ENCODE results near the gene SHE.
"Not testable (repeated sequence)": the region's sequence is repeated elsewhere in the genome, so short reads cannot be mapped to it uniquely, and the experiment has no call there.

The SHE gene

DNA sequence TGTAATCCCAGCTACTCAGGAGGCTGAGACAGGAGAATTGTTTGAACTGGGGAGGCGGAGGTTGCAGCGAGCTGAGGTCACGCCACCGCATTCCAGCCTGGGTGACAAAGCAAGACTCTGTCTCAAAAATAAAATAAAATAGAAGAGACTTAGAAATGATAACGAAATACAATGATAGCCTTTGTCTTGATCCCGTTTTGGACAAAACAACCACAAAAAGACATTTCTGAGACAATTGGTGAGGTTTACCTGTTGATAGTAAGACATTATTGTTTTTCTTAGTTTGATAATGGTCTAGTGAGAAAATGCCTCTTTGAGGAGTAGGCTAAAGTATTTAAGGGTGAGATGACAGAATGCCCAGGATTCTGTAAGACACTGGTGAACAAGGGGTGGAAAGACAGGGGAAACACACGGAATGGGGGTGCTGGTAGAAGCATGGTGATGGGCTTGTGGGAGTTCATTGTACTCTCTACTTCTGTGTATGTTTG, 11.9 kb upstream of the SHE start:
- no peak for DNase-seq (ENCODE audit: low spot score)

DNA sequence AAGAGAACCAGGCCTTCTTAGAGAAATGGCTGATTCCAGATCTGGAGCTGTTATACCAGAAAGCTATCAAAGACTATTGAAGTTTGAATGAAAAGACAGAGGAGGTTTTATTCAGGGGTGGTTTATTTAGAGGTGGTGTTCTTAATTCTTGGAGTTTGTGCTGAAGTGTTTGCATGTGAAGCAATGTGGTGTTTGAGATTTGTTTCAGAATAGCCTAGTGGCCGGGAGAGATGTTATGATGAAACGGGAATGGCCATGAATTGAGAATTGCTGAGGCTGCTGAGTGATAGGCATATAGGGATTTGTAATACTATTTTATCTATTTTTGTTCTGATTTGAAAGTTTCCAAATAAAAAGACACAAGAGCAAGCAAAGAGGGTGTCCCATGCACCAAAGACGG, 10.5 kb upstream of the SHE start:
- no peak for DNase-seq (ENCODE audit: low spot score)

DNA sequence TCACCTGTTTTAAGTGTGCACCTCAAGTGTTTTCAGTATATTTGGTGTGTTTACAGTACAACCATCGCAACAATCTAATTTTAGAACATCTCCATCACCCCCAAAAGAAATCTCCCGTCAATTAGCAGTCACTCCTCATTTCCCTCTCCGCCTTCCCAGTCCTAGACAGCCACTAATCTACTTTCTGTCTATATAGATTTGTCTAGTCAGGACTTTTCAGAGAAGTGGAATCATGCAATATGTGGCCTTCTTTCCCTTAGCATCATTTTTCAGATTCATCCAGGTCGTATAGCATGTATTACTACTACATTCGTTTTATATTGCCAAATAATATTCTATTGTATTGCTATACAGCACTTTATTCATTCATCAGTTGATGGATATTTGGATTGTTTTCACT, 1.7 kb upstream of the SHE start:
- no peak for DNase-seq (ENCODE audit: low spot score)

DNA sequence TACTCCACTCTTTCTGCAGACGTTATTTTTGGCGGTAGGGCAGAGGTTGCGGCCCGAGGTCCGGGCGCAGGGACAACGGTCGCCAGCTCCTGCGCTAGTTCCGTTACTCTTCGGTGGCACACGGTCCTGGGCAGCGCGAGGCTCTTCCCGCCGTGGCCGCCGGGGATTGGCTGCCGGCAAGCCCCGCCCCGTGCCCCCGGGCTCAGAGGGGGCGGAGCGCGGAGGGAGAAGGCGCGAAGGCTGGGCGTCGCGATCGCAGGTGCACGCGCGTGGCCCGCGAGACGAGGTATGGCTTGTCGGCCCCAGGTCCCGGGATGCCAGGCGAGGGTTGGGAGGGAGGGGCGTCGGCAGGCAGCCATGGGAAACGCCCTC, 518 bp upstream of the SHE start:
- DNase-seq (ENCODE audit: low spot score), result no peak

DNA sequence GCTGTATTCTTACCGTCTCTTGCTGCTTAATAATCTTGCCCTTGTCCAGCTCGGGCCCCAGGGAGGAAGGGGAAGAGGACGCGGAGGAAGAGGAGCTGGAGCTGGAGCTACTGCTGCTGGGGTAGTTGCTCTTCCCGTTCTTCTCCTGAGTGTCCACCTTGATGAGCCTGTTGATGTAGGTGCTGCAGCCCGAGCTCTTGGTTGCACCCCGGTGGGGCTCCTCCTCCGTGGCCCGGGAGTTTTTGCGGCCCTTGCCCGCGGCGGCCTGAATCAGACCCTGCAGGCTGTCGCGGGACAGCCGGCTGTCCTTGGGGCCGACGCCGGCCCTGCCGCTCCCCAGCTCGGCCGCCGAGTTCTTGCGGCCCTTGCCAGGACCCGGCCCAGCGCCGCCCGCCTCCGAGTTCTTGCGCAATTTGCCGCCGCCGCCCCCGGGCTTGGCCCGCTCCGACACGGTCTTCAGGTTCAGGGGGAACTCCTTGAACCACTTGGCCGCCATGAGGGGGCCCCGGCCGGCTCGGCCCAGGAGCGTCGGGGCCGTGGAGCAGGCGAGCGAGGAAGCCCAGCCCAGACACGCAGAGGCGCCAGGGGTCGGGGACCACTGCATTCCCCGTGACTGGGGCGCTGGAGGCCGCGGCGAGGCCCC, 668 bp downstream of the SHE start:
- no peak for DNase-seq (ENCODE audit: low spot score)

DNA sequence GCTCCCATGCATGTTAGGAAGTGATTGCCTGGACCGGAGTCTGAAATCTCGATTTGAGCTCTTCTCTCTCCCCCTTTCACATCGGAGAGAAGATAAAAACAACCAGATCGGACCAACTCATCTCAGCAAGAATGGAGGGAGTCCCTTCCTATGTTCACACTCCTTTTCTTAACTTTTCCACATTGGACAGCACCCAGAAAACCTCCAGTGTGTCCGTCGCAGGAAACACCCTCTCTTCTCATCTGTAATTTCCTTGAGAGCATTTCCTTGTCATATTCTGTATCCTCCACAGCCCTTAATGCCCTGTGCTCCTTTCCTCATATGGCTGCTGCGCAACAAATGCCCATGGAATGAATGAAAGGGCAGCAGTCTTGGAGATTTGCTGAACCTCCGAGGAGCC, 1.7 kb downstream of the SHE start:
- no peak for DNase-seq (ENCODE audit: low spot score)

DNA sequence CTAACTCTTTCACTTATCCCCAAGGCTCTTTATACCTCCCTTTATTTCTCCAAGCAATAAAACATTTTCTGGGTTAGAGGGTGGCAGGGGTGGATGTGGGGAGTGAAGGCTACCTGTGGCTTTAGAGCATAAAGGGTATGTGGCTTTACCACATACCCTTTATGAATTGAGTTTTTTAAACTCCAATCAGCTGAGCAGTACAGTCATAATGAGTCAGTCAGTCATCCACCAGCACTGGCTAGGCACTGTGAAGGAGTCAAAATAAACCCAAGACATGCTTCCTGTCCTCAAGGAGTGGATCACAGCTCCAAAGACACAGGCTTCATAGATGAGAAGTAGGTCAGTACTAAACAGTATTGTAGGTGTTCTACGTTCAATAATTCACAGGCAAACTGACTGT, 2.8 kb downstream of the SHE start:
- DNase-seq (ENCODE audit: low spot score), result no peak

DNA sequence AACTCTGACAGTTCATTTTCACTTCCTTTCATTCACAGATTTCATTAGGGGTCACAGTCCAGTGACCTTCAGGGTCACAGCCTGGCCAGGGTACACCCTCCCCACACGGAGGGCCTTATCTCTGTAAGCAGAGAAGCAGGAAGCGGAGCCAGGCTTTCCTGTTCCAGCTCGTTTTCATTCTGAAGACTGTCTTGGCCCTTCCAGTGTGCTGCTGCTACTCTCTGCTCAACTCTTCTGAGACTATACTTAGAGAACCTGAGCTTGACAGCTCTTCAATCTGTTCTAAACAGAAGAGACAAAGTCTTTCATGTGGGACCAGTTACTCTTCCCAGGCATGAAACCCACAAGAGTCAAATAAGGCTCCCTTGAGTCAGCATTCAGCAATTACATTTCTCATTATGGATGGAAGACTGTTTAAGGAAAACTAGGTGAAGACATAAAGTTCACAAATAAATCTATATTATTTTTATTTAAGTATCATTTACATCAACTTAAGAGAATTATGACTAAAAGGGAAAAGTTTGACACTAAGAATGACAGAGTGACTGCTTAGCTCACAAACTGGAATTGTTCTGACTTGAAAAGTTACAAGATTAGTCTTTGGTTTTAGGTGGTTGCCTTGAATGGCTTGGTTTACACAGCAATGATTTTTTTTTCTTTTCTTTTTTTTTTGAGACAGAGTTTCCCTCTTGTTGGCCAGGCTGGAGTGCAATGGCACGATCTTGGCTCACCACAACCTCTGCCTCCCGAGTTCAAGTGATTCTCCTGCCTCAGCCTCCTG, 5.0 kb downstream of the SHE start:
- DNase-seq (ENCODE audit: low spot score), result no peak

DNA sequence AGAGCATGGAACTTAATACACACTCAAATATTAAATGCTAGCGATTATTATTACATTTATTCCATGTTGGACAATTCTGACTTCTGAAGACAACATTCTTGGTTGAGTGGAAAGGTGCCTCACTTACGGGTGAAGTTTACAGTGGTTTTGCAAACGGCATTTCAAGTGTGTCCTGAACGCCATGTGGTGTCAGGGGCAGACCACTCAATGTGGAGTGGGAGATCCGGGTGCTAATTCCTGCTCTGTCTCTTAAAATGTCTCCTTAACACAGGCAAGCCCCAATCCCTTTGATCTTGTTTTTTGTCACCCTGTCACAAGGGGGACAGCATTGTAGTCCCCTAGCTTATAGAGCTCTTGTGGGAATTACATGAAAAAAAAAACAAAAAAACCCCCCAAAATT, 5.8 kb downstream of the SHE start:
- no peak for DNase-seq (ENCODE audit: low spot score)

DNA sequence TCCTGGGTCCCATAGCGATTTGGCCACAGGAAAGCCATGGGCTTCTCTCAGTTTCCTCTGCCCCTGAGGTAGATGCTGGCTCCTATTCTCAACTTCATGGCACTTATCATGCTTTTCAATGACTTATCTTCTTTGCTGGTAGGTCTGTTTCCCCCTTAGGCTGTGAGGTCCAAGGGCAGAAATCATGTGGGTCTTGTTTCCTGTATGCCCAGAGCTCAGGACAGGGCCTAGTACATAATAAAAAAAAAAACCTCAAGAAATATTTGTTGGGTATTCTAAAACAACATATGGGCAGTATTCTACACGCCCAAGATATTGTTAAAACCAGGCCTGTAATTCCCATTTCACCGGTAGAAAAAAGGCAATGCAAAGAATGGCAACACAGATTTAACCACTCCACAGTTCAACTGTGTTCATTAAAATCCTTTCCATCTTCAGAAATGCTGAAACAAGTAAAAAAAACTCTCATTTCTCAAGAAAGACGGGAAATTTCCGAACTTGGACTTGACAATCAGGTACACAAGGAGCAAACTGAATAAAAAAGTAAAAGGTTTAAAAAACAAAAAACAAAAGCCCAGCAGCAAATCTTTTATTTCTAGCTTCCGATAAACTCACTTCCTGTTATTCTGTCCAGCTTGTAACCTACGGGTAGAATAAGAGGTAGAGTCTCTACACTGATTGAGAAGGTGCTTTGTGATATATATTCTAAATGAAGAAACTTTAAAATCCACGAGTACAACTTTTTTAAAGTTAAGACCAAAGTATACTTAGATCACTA, 6.5 kb downstream of the SHE start:
- no peak for DNase-seq (ENCODE audit: low spot score)

DNA sequence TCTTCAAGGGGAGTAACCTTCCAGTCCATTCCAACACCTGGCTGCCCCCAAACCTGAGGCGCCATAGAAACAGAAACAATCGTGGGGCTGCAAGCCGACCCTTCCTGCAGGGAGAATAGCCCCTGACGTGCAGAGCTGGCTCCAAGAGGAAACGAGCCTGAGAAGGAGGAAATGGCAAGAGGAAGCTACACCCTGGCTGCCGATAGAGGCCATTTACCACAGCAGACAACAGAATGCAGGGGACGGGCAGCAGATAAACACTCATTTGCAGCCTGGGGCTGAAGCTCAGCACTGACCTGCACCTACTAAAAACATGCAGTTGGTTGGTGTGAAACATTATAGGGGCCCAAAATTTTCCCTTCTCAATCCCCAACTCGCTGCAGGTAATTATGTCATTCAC, 8.9 kb downstream of the SHE start:
- no peak for DNase-seq (ENCODE audit: low spot score)

DNA sequence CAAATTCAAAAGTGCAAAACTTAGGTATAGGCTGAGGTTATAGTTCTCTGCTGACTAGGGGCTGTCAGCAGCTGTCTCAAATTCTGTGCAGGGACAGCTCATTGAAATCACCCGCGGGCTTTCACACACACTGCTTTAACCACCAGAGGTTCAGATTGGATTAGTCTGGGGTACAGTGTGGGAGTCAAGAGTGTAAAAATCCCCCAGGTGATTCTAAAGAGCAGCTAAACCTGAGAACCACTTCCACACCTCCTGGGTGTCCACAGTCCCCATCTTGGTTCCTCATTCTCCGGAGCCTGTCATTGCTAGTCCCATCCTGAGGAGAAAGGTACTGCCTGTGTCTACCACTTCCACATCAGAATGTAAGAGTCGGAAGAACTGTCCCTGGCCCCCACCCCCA, 10.1 kb downstream of the SHE start:
- DNase-seq (ENCODE audit: low spot score), result no peak

DNA sequence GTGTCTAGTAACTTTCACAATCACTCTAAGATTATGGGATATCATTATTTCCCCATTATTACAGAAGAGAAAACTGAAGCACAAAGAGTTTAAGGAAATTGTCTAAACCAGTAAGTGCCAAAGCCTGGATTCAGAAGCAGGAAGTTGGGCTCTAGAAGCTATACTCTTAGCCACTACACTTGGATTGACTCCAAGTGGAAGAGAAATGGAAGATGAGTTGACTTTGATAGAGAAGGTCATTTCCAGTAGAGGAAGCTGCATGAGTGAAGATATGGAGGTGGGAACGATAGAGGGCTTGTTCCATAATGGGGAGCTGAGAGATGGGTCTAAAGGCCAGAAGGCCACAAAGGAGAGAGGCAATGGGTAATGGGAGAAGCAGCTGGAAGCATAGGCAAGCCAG, 11.9 kb downstream of the SHE start:
- no peak for DNase-seq (ENCODE audit: low spot score)

DNA sequence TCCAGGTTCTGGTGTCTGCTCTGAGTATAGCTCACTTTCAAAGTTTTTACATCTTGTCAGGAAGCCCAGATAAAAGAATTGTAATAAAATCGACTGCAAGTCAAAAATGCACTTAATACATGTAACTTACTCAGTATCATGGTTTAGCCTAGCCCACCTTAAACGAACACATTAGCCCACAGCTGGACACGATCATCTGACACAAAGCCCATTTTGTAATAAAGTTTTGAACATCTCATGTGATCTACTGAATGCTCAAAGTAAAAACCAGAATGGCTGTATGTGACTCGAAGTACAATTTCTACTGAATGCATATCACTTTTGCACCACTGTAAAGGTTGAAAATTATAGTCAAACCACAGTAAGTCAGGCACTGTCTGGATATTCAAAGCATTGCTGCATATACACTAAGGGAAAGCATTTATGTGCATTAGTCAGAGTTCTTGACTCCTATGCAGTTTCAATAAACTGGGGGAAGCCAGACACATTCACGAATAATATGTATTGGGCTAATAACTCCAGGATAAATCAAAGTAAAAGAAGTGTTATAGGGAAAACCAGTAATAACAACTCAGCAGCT, 12.4 kb downstream of the SHE start:
- DNase-seq (ENCODE audit: low spot score), result no peak

DNA sequence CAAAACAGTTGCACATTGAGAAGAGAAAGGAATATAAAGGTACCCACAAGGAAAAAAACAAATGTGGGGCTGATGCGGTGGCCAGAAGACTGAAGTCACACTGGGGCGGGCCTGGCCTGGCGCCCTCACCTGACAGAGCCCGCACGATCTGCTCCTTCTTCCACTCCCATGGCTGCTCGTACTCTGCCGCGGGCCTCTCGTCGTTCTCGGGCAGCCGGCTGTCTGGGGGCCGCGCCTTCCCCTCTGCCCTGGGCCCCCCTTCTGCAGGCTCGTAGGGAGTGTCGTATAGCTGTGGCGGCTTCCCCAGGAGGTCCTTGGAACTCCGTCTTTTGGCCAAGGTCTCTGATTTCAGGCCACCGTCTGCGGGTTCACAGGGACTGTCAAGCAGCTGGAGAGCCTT, 13.3 kb downstream of the SHE start:
- no peak for DNase-seq (ENCODE audit: low spot score)

DNA sequence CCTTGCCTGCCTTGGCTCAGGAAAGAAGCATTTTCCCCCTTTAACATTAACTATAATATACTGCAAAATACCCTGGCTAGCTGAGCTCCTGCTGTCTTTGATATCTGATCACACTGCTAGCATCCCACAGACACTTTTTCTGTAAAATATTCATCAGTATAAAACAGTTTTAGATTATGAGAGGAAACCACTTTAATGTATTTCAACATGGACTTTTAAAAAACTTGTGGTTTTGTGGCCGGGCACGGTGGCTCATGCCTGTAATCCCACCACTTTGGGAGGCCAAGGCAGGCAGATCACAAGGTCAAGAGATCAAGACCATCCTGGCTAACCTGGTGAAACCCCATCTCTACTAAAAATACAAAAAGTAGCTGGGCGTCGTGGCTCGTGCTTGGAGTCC, 15.5 kb downstream of the SHE start:
- DNase-seq (ENCODE audit: low spot score), result not testable (repeated sequence)

DNA sequence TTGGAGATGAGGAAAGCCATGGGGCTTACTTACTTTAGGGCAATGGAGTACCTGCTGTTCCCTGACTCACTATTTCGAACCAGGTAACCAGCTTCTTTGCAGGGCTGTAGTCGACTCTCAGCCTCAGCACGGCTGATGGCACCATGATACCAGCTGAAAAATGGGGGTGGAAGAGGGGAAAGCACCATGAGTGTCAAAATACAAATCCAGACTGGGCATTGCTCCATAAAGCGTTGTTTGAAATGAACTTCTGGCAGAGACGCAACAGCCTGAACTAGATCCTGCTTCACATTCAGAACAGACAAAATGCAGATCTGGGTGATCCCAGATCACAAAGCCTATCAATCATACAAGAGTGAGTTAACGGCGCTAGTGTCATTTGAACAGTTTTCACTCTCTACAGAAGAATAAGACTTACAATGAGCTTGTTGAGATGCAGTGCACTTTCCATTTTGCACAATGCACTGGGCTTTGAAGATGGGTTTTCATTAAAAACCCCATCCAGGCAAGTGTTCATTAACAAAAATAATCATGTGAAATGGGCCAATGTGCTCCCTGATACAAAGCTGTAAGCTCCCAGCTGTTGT, 16.2 kb downstream of the SHE start:
- DNase-seq (ENCODE audit: low spot score), result no peak

DNA sequence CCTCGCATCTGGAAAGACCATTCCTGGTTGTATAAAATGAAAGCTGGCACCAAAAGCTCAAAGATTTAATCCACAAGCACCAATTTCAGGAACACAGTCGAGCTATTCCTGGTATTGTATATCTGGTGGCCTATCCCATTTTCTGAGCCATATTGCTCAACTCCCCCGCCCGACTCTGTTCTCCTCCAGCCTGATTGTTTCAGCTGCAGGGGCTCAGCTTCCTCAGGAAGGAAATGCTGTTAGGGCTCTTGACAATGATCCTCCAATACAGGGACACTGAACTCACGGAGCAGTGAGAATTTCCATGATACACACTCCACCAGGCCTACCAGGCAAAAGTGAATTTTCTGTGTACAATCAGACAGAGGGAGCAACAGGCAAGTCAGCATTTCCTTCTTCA, 17.1 kb downstream of the SHE start:
- DNase-seq (ENCODE audit: low spot score), result no peak

DNA sequence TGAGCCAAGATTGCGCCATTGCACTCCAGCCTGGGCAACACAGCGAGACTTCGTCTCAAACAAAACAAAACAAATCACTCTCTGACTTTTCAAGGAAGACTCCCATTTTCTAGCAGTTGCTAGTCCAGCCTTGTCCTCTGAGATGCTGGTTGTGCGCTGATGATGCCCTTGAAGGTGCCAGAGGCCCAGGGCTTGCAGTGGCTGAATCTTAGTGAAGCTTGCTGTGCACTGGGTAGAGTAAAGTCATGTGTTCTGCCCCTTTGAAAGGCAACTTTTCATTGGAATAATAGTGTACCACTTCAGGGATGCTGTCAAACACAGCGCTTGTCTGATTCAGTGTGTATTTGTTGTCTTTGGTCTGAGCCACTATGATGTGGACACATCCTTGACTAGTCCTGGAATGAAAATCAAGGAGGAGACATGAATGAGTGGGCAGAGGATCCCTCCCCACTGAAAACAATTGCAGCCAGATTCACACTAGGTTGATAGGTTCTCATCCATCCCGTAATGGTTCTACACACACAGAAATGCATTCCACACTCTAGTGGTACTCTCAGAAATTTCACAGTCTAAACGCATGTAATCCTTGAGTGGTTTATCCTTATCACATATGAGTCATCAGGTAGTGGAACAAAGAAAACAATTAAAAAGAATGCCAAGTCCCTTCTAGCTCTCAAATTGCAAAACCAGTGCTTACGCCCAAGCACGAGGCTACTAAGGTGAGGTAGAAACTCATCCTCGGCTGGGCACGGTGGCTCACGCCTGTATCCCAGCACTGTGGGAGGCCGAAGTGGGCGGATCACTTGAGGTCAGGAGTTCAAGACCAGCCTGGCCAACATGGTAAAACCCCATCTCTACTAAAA, 18.0 kb downstream of the SHE start:
- no peak for DNase-seq (ENCODE audit: low spot score)

DNA sequence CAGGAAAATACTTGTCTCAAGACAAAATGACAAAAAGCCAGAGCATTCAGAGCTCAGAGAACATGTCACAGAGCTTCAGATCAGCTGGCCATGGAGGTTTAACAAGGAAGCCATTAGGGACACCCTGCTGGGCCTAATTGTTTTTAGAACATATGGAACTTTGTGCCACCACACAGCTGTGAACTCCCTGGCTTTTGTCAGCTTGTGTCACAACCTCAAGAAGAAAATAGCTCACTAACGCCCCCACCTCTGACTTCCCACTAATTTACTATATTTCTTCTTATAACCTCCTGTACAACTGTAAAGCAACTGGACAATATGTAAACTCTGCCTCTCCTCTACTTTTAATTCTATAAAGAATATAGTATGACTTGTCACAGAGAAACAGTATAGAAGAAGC, 21.2 kb downstream of the SHE start:
- no peak for DNase-seq (ENCODE audit: low spot score)

DNA sequence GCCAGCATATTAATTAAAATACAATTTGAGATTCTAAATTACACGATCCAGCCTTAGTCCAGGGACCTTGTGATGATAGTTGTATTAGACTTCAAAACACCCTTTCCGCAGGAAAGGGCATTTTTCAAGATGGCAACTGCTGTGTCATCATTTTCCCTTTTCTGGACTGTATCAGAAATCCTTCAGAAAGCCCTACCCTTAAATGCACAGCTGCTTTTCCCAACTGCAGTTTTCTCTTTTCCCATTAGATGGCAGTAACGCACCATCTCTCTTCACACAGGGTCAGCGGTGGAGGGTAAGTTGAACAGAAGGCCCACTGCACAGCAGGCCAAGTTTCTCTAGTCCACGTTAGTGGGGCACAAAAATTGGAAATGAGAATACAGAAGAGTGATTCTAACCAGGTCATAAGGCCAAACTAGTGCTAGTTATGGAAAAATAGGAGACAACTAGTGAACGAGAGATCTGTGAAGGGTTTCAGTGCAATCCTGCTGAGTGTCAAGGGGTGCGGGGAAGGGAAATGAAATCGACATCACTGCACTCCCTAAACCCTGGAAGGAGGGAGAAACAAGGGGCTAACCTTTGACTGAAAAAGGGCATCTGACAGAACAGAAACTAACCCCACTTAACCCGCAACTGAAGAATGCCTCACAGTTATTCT, 22.3 kb downstream of the SHE start:
- peak; percentile 81 for DNase-seq (ENCODE audit: low spot score)
